HG03103 (cell line): Measurements from ENCODE around the gene STX17.

Source experiments
- ATAC-seq: cut with Tn5 transposase; IDR thresholded peaks from one replicate; pipeline ENCODE4 v1.9.1; 2021; ENCODE audit warnings: low read depth; ENCODE audit not compliant: unreplicated experiment

Gene STX17

GRCh38 chr9:99903393-99903792 lies 3.1 kb upstream of the STX17 start:
- ATAC-seq, result no peak

GRCh38 chr9:99905833-99906402 lies 536 bp upstream of the STX17 start:
- ATAC-seq, result no peak

- peak; percentile 5 for ATAC-seq
Measured at GRCh38 chr9:99907208-99907532, 716 bp downstream of the STX17 start.

GRCh38 chr9:99911600-99911999 lies 5.1 kb downstream of the STX17 start:
- no peak for ATAC-seq

GRCh38 chr9:99916650-99917049 lies 10.2 kb downstream of the STX17 start:
- no peak for ATAC-seq

GRCh38 chr9:99918134-99918533 lies 11.7 kb downstream of the STX17 start:
- no peak for ATAC-seq

- no peak for ATAC-seq
Measured at GRCh38 chr9:99919930-99920329, 13.5 kb downstream of the STX17 start.

GRCh38 chr9:99921875-99922710 lies 15.6 kb downstream of the STX17 start:
- ATAC-seq, result no peak

GRCh38 chr9:99922711-99923030 lies 16.2 kb downstream of the STX17 start:
- ATAC-seq, result no peak

- no peak for ATAC-seq
Measured at GRCh38 chr9:99925541-99925940, 19.1 kb downstream of the STX17 start.

- no peak for ATAC-seq
Measured at GRCh38 chr9:99929652-99930051, 23.2 kb downstream of the STX17 start.

- ATAC-seq, result no peak
Measured at GRCh38 chr9:99931155-99931840, 24.8 kb downstream of the STX17 start.

GRCh38 chr9:99936947-99937587 lies 30.6 kb downstream of the STX17 start:
- ATAC-seq, result no peak

- ATAC-seq, result no peak
Measured at GRCh38 chr9:99947395-99947794, 40.9 kb downstream of the STX17 start.

- no peak for ATAC-seq
Measured at GRCh38 chr9:99948482-99948881, 42.0 kb downstream of the STX17 start.

- ATAC-seq, result no peak
Measured at GRCh38 chr9:99948896-99949295, 42.4 kb downstream of the STX17 start.

GRCh38 chr9:99953861-99954507 lies 47.5 kb downstream of the STX17 start:
- ATAC-seq, result no peak

- no peak for ATAC-seq
Measured at GRCh38 chr9:99954819-99955218, 48.4 kb downstream of the STX17 start.

- no peak for ATAC-seq
Measured at GRCh38 chr9:99955606-99956005, 49.2 kb downstream of the STX17 start.

GRCh38 chr9:99962680-99963261 lies 56.3 kb downstream of the STX17 start:
- ATAC-seq, result no peak

GRCh38 chr9:99964336-99964735 lies 57.9 kb downstream of the STX17 start:
- ATAC-seq, result no peak
